Measurements from ENCODE around the gene EPHB4. TPM values are rescaled to one million over a fixed set of nuclear protein-coding genes. Genes with fewer than 3 reads are reported as not detected.

The EPHB4 gene
- total and polyA plus RNA-seq, 10 of the 15 experiments (the other 5 are each of a cell fraction or from before 2014, with no cell fraction given) = 0.32 to 0.85 (median 0.48) TPM; not detected in 4

DNA sequence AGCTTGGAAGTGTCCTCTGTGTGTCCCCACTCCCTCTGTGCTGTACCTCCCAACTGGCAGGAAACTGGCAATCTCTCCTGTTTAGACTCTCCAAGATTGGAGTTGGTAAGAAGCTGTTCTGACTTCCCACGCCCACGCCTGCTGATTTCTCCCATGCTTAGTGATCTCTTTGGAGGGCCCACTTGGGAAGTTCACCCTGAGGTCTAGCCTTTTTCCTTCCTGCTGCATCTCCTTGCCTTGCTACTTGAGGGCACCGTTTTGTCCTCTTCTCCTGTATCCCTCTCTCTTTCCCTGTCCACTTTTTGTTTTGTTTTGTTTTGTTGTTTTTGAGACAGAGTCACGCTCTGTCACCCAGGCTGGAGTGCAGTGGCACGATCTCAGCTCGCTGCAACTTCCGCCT, 58.5 kb downstream of the EPHB4 start:
- Histone ChIP-seq H3K4me3 (no peak overlapping the region), H4K20me1 (ENCODE audit: control insufficient read depth, insufficient read depth) (no peaks in the 10 kb centered on the region), H3K27ac (ENCODE audit: control insufficient read depth, insufficient read depth) (no peak overlapping the region), H3K4me2 (ENCODE audit: control insufficient read depth, insufficient read depth) (no peak overlapping the region), H3K4me1 (ENCODE audit: control insufficient read depth, insufficient read depth, low read length) (no peaks in the 10 kb centered on the region), H3K36me3 (ENCODE audit: control insufficient read depth in 2 of 2, insufficient read depth in 2 of 2, low read length in 1 of 2) (no peaks in the 10 kb centered on the region), H2AFZ (ENCODE audit: control insufficient read depth, low read depth, low read length) (no peak overlapping the region), H3K27me3 (replicated peaks in 1 of 2; ENCODE audit: control insufficient read depth in 2 of 2, insufficient read depth in 2 of 2, low read length in 1 of 2) (no peaks in the 10 kb centered on the region; a peak in 2 of 4 replicates), H3K9ac (ENCODE audit: control insufficient read depth, insufficient read depth, low read length) (no peak overlapping the region), H3K9me3 (replicated peaks; ENCODE audit: control insufficient read depth, insufficient read depth, low read length) (no peaks in the 10 kb centered on the region), H3K79me2 (ENCODE audit: control insufficient read depth, insufficient read depth, low read length) (no peaks in the 10 kb centered on the region)
- POLR2A ChIA-PET = no interaction called here
- in situ Hi-C loops (cut with MboI) (no loop called here), intact Hi-C loops (cut with micrococcal nuclease; ENCODE audit: unreplicated experiment) (no loop called here)
- ATAC-seq (no peak), DNase-seq (ENCODE audit: low read depth, low spot score) (no peak), FAIRE-seq (no peak)
- no TSS peak for BruUV-seq (replicated peaks)
- SMC1A ChIA-PET (ENCODE audit: uncharacterized antibody, unreplicated experiment) = no interaction called here
- no peak for TF ChIP-seq ELK1 (IDR thresholded peaks at IDR 0.05; ENCODE audit: low read depth, low read length)
- no peak for TF ChIP-seq TCF7 (IDR thresholded peaks at IDR 0.05; ENCODE audit: borderline replicate concordance)
- no peak for TF ChIP-seq HCFC1 (IDR thresholded peaks at IDR 0.05; ENCODE audit: low read length)
- TF ChIP-seq ATF2 (IDR thresholded peaks at IDR 0.05; ENCODE audit: low read length) = no peak
- TF ChIP-seq RUNX3 (IDR thresholded peaks at IDR 0.05; ENCODE audit: low read length) = no peak
- no peak for TF ChIP-seq IKZF1 (conservative IDR thresholded peaks at IDR 0.05)
- no peak for TF ChIP-seq CREM (IDR thresholded peaks at IDR 0.05; ENCODE audit: low read depth)
- TF ChIP-seq SMC3 (IDR thresholded peaks at IDR 0.05; ENCODE audit: borderline replicate concordance, low read length) = no peak
- no peak for TF ChIP-seq ETV6 (conservative IDR thresholded peaks at IDR 0.05 in 1 of 2, IDR thresholded peaks at IDR 0.05 in 1 of 2; ENCODE audit: borderline replicate concordance in 1 of 2, low read depth in 1 of 2)
- TF ChIP-seq NFIC (IDR thresholded peaks at IDR 0.05; ENCODE audit: low read depth, low read length) = no peak
- no peak for TF ChIP-seq TCF3 (IDR thresholded peaks at IDR 0.05; ENCODE audit: borderline replicate concordance, insufficient read depth, low read depth, low read length)
- TF ChIP-seq, protein P1, sequence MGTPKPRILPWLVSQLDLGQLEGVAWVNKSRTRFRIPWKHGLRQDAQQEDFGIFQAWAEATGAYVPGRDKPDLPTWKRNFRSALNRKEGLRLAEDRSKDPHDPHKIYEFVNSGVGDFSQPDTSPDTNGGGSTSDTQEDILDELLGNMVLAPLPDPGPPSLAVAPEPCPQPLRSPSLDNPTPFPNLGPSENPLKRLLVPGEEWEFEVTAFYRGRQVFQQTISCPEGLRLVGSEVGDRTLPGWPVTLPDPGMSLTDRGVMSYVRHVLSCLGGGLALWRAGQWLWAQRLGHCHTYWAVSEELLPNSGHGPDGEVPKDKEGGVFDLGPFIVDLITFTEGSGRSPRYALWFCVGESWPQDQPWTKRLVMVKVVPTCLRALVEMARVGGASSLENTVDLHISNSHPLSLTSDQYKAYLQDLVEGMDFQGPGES (IDR thresholded peaks at IDR 0.05) = no peak
- no peak for TF ChIP-seq MXI1 (IDR thresholded peaks at IDR 0.05; ENCODE audit: low read depth, low read length)
- TF ChIP-seq RAD21 (IDR thresholded peaks at IDR 0.05; ENCODE audit: insufficient read depth, low read depth, low read length) = no peak
- no peak for TF ChIP-seq ZBTB4 (CRISPR knock-in tag; IDR thresholded peaks at IDR 0.05)
- RAD21 ChIA-PET (ENCODE audit: unreplicated experiment) = no interaction called here
- CTCF ChIA-PET = no interaction called here
- WGBS (ENCODE audit: insufficient coverage, insufficient replicate concordance, low lambda C conversion rate, missing lambda C conversion rate) = 22% methylated on average over 7 of the region's 7 CpGs
